GM23338 (cell line): ENCODE results near the gene DPYSL3. TPM values are rescaled to one million over a fixed set of nuclear protein-coding genes. Genes with fewer than 3 reads are reported as not detected.

ENCODE experiments used
- ATAC-seq: fragments of 200-7000 bp; cut with Tn5 transposase; 3 replicates; pipeline ENCODE4 v1.9.1; 2020
- DNase-seq: peaks from one replicate; pipeline ENCODE4 v3.0.0-alpha.2; 2015; ENCODE audit warnings: low spot score
- H2AFZ ChIP-seq: fragments of 200-600 bp; sonication (generic); 2 replicates; pipeline ENCODE4 v1.8.0; 2016; ENCODE audit warnings: antibody characterized with exemption, mild to moderate bottlenecking, moderate library complexity
- H3F3A ChIP-seq: fragments of 200-600 bp; sonication (generic); replicated peaks from 2 replicates; pipeline ENCODE4 v1.8.0; 2017; ENCODE audit warnings: antibody characterized with exemption, mixed run types, low read depth
- H3K27ac ChIP-seq: fragments of 200-600 bp; sonication (generic); 2 replicates; pipeline ENCODE4 v1.6.1; 2016; ENCODE audit warnings: low read depth
- H3K27me3 ChIP-seq: fragments of 200-600 bp; sonication (generic); 2 replicates; pipeline ENCODE4 v1.8.0; 2016; ENCODE audit warnings: mild to moderate bottlenecking, mixed run types, moderate library complexity; ENCODE audit not compliant: insufficient read depth
- H3K36me3 ChIP-seq: fragments of 200-600 bp; sonication (generic); 2 replicates; pipeline ENCODE4 v1.8.0; 2016; ENCODE audit warnings: mild to moderate bottlenecking; ENCODE audit not compliant: insufficient read depth
- H3K4me1 ChIP-seq: fragments of 200-600 bp; sonication (generic); 2 replicates; pipeline ENCODE4 v1.8.0; 2016; ENCODE audit warnings: mild to moderate bottlenecking, moderate library complexity; ENCODE audit not compliant: insufficient read depth
- H3K4me2 ChIP-seq: fragments of 200-600 bp; sonication (generic); 2 replicates; pipeline ENCODE4 v1.7.1; 2017; ENCODE audit warnings: mixed run types
- H3K4me3 ChIP-seq: fragments of 200-600 bp; sonication (generic); 2 replicates; pipeline ENCODE4 v1.6.1; 2016; ENCODE audit warnings: mixed run types
- H3K79me2 ChIP-seq: fragments of 200-600 bp; sonication (generic); replicated peaks from 2 replicates; pipeline ENCODE4 v1.8.0; 2017; ENCODE audit warnings: mild to moderate bottlenecking; ENCODE audit not compliant: insufficient read depth
- H3K9me2 ChIP-seq: fragments of 200-600 bp; sonication (generic); 2 replicates; pipeline ENCODE4 v1.8.0; 2017; ENCODE audit not compliant: insufficient read depth
- H4K20me1 ChIP-seq: fragments of 200-600 bp; sonication (generic); replicated peaks from 2 replicates; pipeline ENCODE4 v1.8.0; 2017; ENCODE audit warnings: mild to moderate bottlenecking; ENCODE audit not compliant: insufficient read depth
- H3K27ac Mint-ChIP-seq: 2 replicates; pipeline ENCODE4 v1.8.0; 2020; ENCODE audit warnings: inconsistent platforms, mild to moderate bottlenecking, moderate library complexity, mixed read lengths
- H3K27me3 Mint-ChIP-seq: 3 replicates; pipeline ENCODE4 v1.8.0; 2022; ENCODE audit warnings: low read depth, mild to moderate bottlenecking, moderate library complexity, mixed read lengths, inconsistent platforms; ENCODE audit not compliant: insufficient read depth, poor library complexity
- H3K36me3 Mint-ChIP-seq: 3 replicates; pipeline ENCODE4 v1.8.0; 2021; ENCODE audit warnings: low read depth, mild to moderate bottlenecking, inconsistent platforms, moderate library complexity, mixed read lengths
- H3K4me1 Mint-ChIP-seq: 3 replicates; pipeline ENCODE4 v1.8.0; 2020; ENCODE audit warnings: mild to moderate bottlenecking, inconsistent platforms, mixed read lengths
- H3K4me3 Mint-ChIP-seq: 3 replicates; pipeline ENCODE4 v1.8.0; 2021; ENCODE audit warnings: moderate library complexity, mild to moderate bottlenecking, inconsistent platforms, mixed read lengths
- H3K9me3 Mint-ChIP-seq: 3 replicates; pipeline ENCODE4 v1.8.0; 2020; ENCODE audit warnings: moderate library complexity, mild to moderate bottlenecking, inconsistent platforms, mixed read lengths
- CREB1 ChIP-seq: fragments of 250-450 bp; sonication (Bioruptor Pico); IDR thresholded peaks from 2 replicates; pipeline ENCODE4 v1.5.0; 2020; ENCODE audit warnings: low read depth, mild to moderate bottlenecking, moderate library complexity
- CTCF ChIP-seq, 2 experiments: fragments of 200-600 bp in 1 of 2; sonication (generic) in 1 of 2; conservative IDR thresholded peaks; 2 replicates each; pipeline versions ENCODE4 v1.5.1 to v1.6.1; 2016 to 2017; ENCODE audit warnings: antibody characterized with exemption in 2 of 2, low read depth in 2 of 2, mild to moderate bottlenecking in 2 of 2, moderate library complexity in 1 of 2
- EZH2 ChIP-seq: fragments of 200-600 bp; sonication (generic); IDR thresholded peaks from one replicate; pipeline ENCODE4 v1.8.0; 2017; ENCODE audit warnings: antibody characterized with exemption, mild to moderate bottlenecking, low read depth; ENCODE audit not compliant: unreplicated experiment
- EZH2phosphoT487 ChIP-seq: fragments of 200-600 bp; sonication (generic); IDR thresholded peaks from one replicate; pipeline ENCODE4 v1.8.1; 2018; ENCODE audit warnings: antibody characterized with exemption; ENCODE audit not compliant: unreplicated experiment
- JUNB ChIP-seq: IDR thresholded peaks from one replicate; pipeline ENCODE4 v1.6.1; 2016; ENCODE audit warnings: antibody characterized with exemption; ENCODE audit not compliant: unreplicated experiment
- NANOG ChIP-seq: IDR thresholded peaks from 2 replicates; pipeline ENCODE4 v1.6.1; 2016; ENCODE audit warnings: antibody characterized with exemption, borderline replicate concordance
- POLR2AphosphoS5 ChIP-seq: IDR thresholded peaks from 2 replicates; pipeline ENCODE4 v1.6.1; 2016; ENCODE audit warnings: antibody characterized with exemption, low read depth
- REST ChIP-seq: IDR thresholded peaks from one replicate; pipeline ENCODE4 v1.6.1; 2018; ENCODE audit warnings: antibody characterized with exemption; ENCODE audit not compliant: unreplicated experiment
- STAT1 ChIP-seq: IDR thresholded peaks from one replicate; pipeline ENCODE4 v1.6.1; 2016; ENCODE audit warnings: antibody characterized with exemption; ENCODE audit not compliant: unreplicated experiment
- ZNF114 ChIP-seq: fragments of 250-450 bp; sonication (Bioruptor Pico); IDR thresholded peaks from 2 replicates; pipeline ENCODE4 v1.5.0; 2020; ENCODE audit warnings: mild to moderate bottlenecking, moderate library complexity
- ZNF331 ChIP-seq: fragments of 250-450 bp; sonication (Bioruptor Pico); IDR thresholded peaks from 2 replicates; pipeline ENCODE4 v1.5.0; 2020; ENCODE audit warnings: low read depth, mild to moderate bottlenecking, moderate library complexity
- ZNF462 ChIP-seq: fragments of 250-450 bp; sonication (Bioruptor Pico); IDR thresholded peaks from 2 replicates; pipeline ENCODE4 v1.5.0; 2020; ENCODE audit warnings: mild to moderate bottlenecking, moderate library complexity
- polyA plus RNA-seq: library from polyadenylated mRNA; unstranded; fragments of >200 nt; fragmentation: Nextera tagmentation; extraction: Ambion mirVana; gene quantifications from 2 replicates; pipeline ENCODE4 v1.2.1, GENCODE V29; 2016
- total RNA-seq: library from RNA; depleted of rRNA; stranded (reverse); fragments of >200 nt; shearing (Covaris generic); gene quantifications from 2 replicates; pipeline ENCODE4 v1.2.3, GENCODE V29; 2014
- TF ChIP-seq, protein P1 (sequence below): IDR thresholded peaks from 2 replicates; pipeline ENCODE4 v1.6.1; 2016; ENCODE audit warnings: antibody characterized with exemption

DPYSL3 gene
- total and polyA plus RNA-seq, 2 experiments from 2014 or later, result 97.6 to 455 TPM

GRCh38 chr5:147517383-147517782, 7.5 kb upstream of the DPYSL3 start:
- Histone ChIP-seq H3K79me2 (no peaks in the 10 kb centered on the region), H3K4me3 (no peak overlapping the region), H4K20me1 (no peaks in the 10 kb centered on the region), H3K4me1 (peaks cover 24% of the 10 kb centered on the region), H3K4me2 (no peak overlapping the region), H3K27me3 (no peaks in the 10 kb centered on the region), H3F3A (no peaks in the 10 kb centered on the region), H3K27ac (no peak overlapping the region), H3K9me2 (no peaks in the 10 kb centered on the region), H3K36me3 (no peaks in the 10 kb centered on the region), H2AFZ (no peak overlapping the region)
- Mint-ChIP-seq H3K9me3 (no peaks in the 10 kb centered on the region), H3K4me1 (peaks cover 30% of the 10 kb centered on the region), H3K4me3 (no peak overlapping the region), H3K36me3 (no peaks in the 10 kb centered on the region), H3K27ac (no peak overlapping the region), H3K27me3 (no peaks in the 10 kb centered on the region)
- TF ChIP-seq ZNF114 (CRISPR knock-in tag) (no peak), ZNF331 (CRISPR knock-in tag) (no peak), CREB1 (CRISPR knock-in tag) (no peak), ZNF462 (CRISPR knock-in tag) (no peak), NANOG (no peak), REST (no peak), POLR2AphosphoS5 (no peak), EZH2 (no peak), EZH2phosphoT487 (no peak), CTCF (conservative IDR thresholded peaks at IDR 0.05; ENCODE audit: low read depth in 2 of 2) (no peak), STAT1 (no peak), JUNB (no peak)
- TF ChIP-seq, protein P1, sequence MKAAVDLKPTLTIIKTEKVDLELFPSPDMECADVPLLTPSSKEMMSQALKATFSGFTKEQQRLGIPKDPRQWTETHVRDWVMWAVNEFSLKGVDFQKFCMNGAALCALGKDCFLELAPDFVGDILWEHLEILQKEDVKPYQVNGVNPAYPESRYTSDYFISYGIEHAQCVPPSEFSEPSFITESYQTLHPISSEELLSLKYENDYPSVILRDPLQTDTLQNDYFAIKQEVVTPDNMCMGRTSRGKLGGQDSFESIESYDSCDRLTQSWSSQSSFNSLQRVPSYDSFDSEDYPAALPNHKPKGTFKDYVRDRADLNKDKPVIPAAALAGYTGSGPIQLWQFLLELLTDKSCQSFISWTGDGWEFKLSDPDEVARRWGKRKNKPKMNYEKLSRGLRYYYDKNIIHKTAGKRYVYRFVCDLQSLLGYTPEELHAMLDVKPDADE, result no peak
- DNase-seq, result no peak
- no peak for ATAC-seq
